OCI-LY1 (cell line): ENCODE measurements around the gene BCKDHB.

ENCODE experiments used
- H2AFZ ChIP-seq: fragments of 200-600 bp; sonication (generic), shearing (Covaris generic); 2 replicates; pipeline ENCODE4 v1.6.0; 2014; ENCODE audit warnings: antibody characterized with exemption, mild to moderate bottlenecking, low read length
- H3F3A ChIP-seq: fragments of 200-600 bp; sonication (generic), shearing (Covaris generic); 2 replicates; pipeline ENCODE4 v1.6.0; 2014; ENCODE audit warnings: mild to moderate bottlenecking, antibody characterized with exemption, low read length, moderate library complexity; ENCODE audit not compliant: insufficient read depth
- H3K27ac ChIP-seq: fragments of 200-600 bp; sonication (generic); 2 replicates; pipeline ENCODE4 v1.5.1; 2014; ENCODE audit warnings: low read length, mixed run types, mild to moderate bottlenecking, low read depth; ENCODE audit not compliant: poor library complexity, severe bottlenecking
- H3K27me3 ChIP-seq: fragments of 200-600 bp; sonication (generic); 2 replicates; pipeline ENCODE4 v1.6.0; 2014; ENCODE audit warnings: antibody characterized with exemption, mild to moderate bottlenecking, low read length, moderate library complexity; ENCODE audit not compliant: insufficient read depth
- H3K36me3 ChIP-seq: fragments of 200-600 bp; sonication (generic); 2 replicates; pipeline ENCODE4 v1.6.1; 2014; ENCODE audit warnings: mild to moderate bottlenecking, antibody characterized with exemption, low read length, moderate library complexity, mixed read lengths; ENCODE audit not compliant: insufficient read depth
- H3K4me1 ChIP-seq: fragments of 200-600 bp; sonication (generic); 2 replicates; pipeline ENCODE4 v1.5.1; 2014; ENCODE audit warnings: mild to moderate bottlenecking, low read length, moderate library complexity; ENCODE audit not compliant: insufficient read depth, severe bottlenecking
- H3K4me2 ChIP-seq: fragments of 200-600 bp; sonication (generic), shearing (Covaris generic); 2 replicates; pipeline ENCODE4 v1.6.1; 2014; ENCODE audit warnings: low read length
- H3K4me3 ChIP-seq: fragments of 200-600 bp; sonication (generic); 2 replicates; pipeline ENCODE4 v1.5.1; 2014; ENCODE audit warnings: low read length, low read depth, mild to moderate bottlenecking, mixed read lengths; ENCODE audit not compliant: poor library complexity, severe bottlenecking
- H3K79me2 ChIP-seq: fragments of 200-600 bp; shearing (Covaris generic); 2 replicates; pipeline ENCODE4 v1.6.1; 2016; ENCODE audit warnings: mixed run types, low read length, mixed read lengths; ENCODE audit not compliant: insufficient read depth
- H3K9ac ChIP-seq: fragments of 200-600 bp; sonication (generic), shearing (Covaris generic); 2 replicates; pipeline ENCODE4 v1.6.1; 2014; ENCODE audit warnings: mild to moderate bottlenecking, low read length, mixed read lengths
- H3K9me2 ChIP-seq: fragments of 200-600 bp; sonication (generic), shearing (Covaris generic); 2 replicates; pipeline ENCODE4 v1.6.1; 2014; ENCODE audit warnings: low read depth, mild to moderate bottlenecking, low read length, mixed read lengths
- H3K9me3 ChIP-seq: fragments of 200-600 bp; shearing (Covaris generic); 2 replicates; pipeline ENCODE4 v1.6.1; 2014; ENCODE audit warnings: low read length, mixed read lengths
- H4K20me1 ChIP-seq: fragments of 200-600 bp; sonication (generic), shearing (Covaris generic); 2 replicates; pipeline ENCODE4 v1.6.0; 2016; ENCODE audit warnings: mild to moderate bottlenecking, low read length; ENCODE audit not compliant: insufficient read depth
- EZH2 ChIP-seq: fragments of 200-600 bp; sonication (generic), shearing (Covaris generic); IDR thresholded peaks from 2 replicates; pipeline ENCODE4 v1.8.0; 2017; ENCODE audit warnings: borderline replicate concordance, mixed run types, mild to moderate bottlenecking, antibody characterized with exemption, low read length, moderate library complexity, mixed read lengths
- TF ChIP-seq, protein P1 (sequence below): fragments of 200-600 bp; sonication (generic), shearing (Covaris generic); IDR thresholded peaks from 2 replicates; pipeline ENCODE4 v1.5.1; 2017; ENCODE audit warnings: mild to moderate bottlenecking, antibody characterized with exemption, low read length, moderate library complexity, mixed read lengths

BCKDHB gene

DNA sequence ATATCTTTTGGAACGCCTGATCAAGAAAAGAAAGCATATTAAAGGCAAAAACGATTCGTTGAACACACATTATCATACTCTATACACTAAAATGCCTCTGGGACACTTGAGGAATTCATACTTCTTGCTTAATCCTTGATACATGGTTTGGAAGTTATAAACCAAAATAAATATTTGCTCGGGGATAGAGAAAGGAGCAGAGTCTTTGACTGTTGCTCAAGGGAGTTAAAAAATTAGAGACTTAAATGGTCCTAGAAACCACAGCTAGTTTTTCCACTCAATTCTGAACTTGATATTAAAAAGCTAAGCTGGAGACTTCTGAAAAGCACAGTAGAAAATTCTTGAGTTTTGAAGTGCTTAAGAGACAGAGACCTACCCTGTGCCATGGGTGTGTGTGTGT lies 98.9 kb downstream of the BCKDHB start:
- H3K4me3 ChIP-seq = no peak overlapping the region
- no peaks in the 10 kb centered on the region for H3K9me3 ChIP-seq
- H3K4me1 ChIP-seq = peaks cover 9% of the 10 kb centered on the region
- no peak overlapping the region for H3K27ac ChIP-seq
- no peak overlapping the region for H2AFZ ChIP-seq
- H3K4me2 ChIP-seq = no peak overlapping the region
- H3K79me2 ChIP-seq = no peaks in the 10 kb centered on the region
- H4K20me1 ChIP-seq = no peaks in the 10 kb centered on the region
- H3K27me3 ChIP-seq = no peaks in the 10 kb centered on the region
- peaks cover 9% of the 10 kb centered on the region; the same call in 1 of the 2 replicates for H3K36me3 ChIP-seq
- TF ChIP-seq, protein P1, sequence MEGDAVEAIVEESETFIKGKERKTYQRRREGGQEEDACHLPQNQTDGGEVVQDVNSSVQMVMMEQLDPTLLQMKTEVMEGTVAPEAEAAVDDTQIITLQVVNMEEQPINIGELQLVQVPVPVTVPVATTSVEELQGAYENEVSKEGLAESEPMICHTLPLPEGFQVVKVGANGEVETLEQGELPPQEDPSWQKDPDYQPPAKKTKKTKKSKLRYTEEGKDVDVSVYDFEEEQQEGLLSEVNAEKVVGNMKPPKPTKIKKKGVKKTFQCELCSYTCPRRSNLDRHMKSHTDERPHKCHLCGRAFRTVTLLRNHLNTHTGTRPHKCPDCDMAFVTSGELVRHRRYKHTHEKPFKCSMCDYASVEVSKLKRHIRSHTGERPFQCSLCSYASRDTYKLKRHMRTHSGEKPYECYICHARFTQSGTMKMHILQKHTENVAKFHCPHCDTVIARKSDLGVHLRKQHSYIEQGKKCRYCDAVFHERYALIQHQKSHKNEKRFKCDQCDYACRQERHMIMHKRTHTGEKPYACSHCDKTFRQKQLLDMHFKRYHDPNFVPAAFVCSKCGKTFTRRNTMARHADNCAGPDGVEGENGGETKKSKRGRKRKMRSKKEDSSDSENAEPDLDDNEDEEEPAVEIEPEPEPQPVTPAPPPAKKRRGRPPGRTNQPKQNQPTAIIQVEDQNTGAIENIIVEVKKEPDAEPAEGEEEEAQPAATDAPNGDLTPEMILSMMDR = no peak
- no peak for TF ChIP-seq EZH2
- no peaks in the 10 kb centered on the region for H3F3A ChIP-seq
- H3K9me2 ChIP-seq = no peaks in the 10 kb centered on the region
- H3K9ac ChIP-seq = no peak overlapping the region

DNA sequence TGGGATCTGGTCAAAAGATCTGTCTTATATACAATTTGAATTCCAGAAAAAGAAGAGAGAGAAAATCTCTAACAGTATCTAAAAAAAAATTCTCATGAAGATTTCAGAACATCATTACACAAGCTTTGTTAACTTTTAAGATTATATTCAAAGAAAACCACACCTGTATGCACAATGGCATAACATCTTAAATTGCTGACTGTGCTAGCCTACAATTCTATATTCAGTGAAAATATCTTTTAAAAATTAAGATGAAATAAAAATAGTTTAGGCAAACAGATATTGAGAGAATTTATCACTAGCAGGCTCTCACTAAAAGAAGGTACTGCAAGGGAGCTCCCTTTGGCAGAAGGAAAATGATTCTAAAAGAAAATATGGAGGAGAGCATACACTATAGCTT lies 100.3 kb downstream of the BCKDHB start:
- TF ChIP-seq EZH2 = no peak
- TF ChIP-seq, protein P1 = no peak
- Histone ChIP-seq H2AFZ (no peak overlapping the region), H3K4me2 (no peak overlapping the region)

DNA sequence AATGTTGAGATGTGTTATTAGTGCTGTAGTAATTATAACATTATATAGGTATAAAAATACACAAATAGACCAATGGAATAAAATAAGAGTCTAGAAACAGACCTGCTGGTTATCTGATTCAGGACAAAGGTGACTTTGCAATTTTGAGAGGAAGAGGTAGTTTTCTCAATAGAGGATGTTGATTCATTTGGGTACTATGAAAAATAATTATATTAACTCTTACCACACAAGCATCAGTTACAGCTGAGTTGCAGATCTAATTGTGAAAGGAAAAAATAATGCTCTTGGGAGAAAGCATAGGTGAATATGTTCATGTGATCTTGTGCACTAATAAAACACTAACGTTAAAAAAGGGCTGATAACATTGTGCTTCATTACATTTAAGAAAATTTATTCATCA lies 103.0 kb downstream of the BCKDHB start:
- TF ChIP-seq, protein P1 = no peak
- TF ChIP-seq EZH2 = no peak

More for the DNA sequence above, 100.3 kb downstream of the BCKDHB start:
- Histone ChIP-seq H3K79me2 (no peaks in the 10 kb centered on the region), H3K36me3 (peaks cover 9% of the 10 kb centered on the region; the same call in 1 of the 2 replicates), H3K27me3 (no peaks in the 10 kb centered on the region), H3K27ac (no peak overlapping the region), H4K20me1 (no peaks in the 10 kb centered on the region), H3K4me1 (peaks cover 22% of the 10 kb centered on the region), H3K9ac (no peak overlapping the region), H3K9me3 (no peaks in the 10 kb centered on the region), H3F3A (no peaks in the 10 kb centered on the region), H3K9me2 (no peaks in the 10 kb centered on the region), H3K4me3 (no peak overlapping the region)

More for the DNA sequence above, 103.0 kb downstream of the BCKDHB start:
- no peak overlapping the region for H3K4me2 ChIP-seq
- no peak overlapping the region for H3K4me3 ChIP-seq
- no peaks in the 10 kb centered on the region for H3K9me2 ChIP-seq
- no peaks in the 10 kb centered on the region for H3K36me3 ChIP-seq
- H2AFZ ChIP-seq = no peak overlapping the region
- no peaks in the 10 kb centered on the region for H3K27me3 ChIP-seq
- H3F3A ChIP-seq = no peaks in the 10 kb centered on the region
- H3K9ac ChIP-seq = no peak overlapping the region
- H3K4me1 ChIP-seq = peaks cover 12% of the 10 kb centered on the region
- no peak overlapping the region for H3K27ac ChIP-seq
- H4K20me1 ChIP-seq = no peaks in the 10 kb centered on the region
- H3K79me2 ChIP-seq = no peaks in the 10 kb centered on the region
- no peaks in the 10 kb centered on the region for H3K9me3 ChIP-seq
